ENCODE measurements around the gene FUT8.

The FUT8 gene

DNA sequence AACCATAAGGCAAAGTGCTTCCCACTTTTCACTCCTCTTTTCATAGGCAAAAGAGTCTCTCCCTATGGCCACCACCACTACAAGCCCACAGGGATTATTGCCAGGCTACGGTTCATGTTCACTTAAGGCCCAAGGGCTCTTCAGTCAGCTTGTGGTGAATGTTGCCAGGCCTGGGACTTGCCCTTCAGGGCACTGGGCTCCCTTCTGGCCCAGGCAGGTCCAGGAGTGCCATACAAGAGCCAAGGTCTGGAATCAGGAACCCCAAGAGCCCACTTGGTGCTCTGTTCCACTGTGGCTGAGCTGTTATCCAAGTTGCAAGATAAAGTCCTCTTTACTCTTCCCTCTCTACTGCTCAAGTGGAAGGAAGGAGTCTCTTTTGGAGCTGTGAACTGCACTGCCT is 307.6 kb downstream of the FUT8 start:
- DNase-seq, result no peak

DNA sequence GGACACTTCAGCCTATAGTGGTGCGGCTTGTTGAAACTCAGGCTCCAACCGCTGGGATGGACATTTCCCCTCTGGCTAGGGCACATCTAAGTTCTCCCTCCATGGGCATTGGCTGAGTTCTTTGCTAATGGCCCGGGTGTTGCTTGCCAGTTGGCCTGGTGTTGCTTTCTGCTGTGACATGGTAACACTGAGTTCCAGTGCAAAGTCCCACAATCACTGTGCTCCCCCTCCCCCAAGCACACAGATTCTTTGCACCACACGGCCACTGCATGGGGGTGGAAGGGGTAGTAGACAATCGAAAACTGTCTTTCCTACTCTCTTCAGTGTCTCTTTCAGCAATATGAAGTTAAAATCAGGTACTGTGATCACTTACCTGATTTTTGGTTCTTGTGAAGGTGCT is 308.2 kb downstream of the FUT8 start:
- no peak for DNase-seq

DNA sequence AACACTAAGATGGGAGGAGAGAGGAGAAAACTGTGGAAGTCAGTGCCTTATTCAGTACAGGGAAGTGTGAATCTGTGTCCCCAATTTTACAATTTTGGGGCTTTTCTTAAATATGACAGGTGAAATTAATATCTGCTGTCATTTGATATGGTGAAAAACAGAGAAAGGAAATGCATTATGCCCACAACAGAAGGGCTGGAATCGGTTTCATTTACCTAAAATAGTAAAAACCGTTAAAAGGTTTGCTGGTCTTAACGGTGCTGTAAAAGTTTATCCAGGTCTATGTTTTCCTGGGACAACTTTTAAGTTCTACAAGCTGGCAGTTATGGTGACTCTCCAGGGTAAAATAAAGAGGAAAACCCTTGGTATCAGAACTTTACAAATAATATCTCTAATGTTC is 310.8 kb downstream of the FUT8 start:
- no peak for DNase-seq

DNA sequence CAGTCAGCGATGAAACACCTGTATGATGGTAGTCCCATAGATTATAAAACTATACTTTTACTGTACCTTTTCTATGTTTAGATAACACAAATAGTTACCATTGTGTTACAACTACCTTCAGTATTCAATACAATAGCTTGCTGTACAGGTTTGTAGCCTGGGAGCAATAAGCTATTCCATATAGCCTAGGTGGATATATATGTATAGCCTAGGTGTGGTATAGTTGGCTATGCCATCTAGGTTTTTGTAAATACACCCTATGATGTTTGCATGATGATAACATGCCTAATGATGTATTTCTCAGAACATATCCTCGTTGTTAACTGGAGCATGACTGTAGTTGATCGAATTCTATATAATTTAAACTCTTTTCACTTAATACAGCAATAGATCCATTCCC is 316.1 kb downstream of the FUT8 start:
- no peak for DNase-seq

DNA sequence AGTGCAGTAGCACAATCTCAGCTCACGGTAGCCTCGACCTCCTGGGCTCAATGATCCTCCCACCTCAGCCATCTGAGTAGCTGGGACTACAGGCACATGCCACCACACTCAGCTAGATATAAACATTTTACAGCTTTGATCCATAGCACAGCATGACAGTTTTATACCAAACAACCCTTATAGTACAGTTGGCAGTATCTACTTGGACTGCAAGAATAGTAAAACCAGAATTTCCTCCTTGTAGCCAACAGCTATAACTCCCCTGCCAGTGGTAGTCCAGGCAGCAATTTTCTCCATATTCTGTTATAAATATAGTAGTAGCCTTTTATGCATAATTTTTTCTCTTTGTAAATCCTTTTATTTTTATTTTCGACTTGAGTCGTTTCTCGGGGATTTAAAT is 317.0 kb downstream of the FUT8 start:
- no peak for DNase-seq

DNA sequence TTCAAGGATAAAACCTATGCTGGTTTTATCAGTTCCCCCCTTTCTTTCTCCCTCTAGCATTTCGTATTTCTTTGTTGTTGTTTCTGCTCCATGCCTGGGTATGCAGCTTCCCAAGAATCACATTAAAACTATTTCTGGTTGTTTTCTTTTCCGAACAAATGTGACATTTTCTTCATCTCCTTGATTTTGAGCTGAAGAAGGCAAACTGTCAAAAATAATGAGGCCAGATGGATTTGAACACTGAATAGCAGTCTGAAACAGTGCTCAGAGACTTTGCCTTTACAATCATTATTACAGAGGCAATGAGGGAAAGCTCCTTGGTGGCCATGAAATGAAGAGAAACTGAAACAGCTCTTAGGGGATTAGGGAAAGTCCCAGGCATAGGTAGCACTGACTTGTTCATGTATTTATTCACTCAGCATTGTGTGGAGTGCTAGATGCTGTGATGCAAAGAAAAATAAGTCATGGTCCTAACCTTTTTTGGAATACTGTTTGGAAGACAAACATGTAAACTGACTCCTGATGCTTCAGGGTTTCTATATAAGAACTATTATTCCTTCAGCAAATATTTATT is 319.5 kb downstream of the FUT8 start:
- no peak for DNase-seq

DNA sequence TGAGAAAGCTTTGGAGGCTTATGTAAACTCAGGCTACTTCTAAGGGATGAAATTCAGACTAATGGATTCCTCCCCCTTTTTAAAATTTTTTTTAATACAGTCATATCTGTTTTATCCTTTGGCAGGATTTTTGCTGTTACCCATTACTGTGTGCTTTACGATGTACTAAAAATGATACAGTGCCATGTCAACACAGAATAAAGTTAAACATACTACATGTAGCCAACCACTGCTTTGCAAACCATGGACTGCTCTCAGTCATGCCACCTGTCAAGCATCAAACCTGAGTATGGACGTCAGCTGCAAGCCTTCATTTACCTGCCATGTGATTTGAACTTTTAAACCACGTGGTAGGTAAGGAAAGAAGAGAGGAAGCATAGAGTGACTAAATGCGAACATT is 325.8 kb downstream of the FUT8 start:
- DNase-seq, result no peak

DNA sequence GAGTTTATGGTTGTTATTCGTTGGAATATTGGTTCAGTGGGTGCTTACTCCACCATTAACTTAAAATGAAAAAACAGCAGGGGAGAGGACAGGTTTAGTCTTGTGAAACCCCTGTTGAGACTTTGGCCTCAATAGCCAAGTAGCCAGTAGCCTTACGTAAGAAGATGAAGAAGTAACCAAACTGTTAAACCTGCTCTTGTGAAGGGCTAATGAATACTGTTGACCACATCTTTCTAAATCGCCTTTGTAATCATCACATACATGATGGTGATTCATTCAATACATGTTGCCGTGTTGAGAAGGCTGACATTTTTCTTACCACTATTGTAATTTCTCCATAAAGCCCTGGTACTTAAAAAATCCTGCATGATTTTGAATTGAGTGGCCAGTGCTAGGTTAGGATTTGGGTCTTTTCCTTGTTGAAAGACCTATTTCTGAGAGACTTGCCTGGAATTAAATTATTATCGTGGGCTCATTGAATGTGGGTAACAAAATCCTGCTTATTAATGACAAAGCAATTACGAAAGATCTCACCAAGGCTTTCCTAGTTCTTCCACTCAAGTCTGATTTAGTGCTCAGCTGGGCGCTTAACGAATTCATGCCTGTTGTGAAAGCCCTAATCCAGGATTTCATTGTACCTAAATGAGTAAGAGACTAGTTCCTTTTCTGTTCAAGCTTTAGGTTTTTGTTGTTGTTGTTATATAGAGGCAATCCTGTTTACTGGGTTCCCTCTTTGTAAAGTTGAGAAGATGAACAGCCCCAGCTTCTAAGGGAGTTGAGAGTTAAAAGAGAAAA is 333.1 kb downstream of the FUT8 start:
- no peak for DNase-seq

DNA sequence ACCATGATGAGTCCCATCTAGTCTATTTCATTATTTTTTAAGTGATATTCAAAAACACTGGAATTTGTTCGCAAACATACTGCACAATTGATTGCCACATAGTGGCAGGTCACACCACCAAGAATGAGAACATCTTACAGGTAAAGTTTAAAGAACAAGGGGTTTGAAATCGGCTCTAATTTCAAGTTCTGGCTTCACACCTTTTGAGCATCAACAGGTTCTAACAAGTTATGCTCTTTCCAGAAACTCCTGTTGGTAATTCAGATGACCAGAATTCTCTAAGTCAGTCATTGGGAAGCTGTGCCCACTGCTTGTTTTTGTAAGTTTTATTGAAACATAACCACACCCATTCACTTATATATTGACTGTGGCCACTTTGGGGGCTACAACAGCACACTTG is 336.3 kb downstream of the FUT8 start:
- DNase-seq, result no peak

DNA sequence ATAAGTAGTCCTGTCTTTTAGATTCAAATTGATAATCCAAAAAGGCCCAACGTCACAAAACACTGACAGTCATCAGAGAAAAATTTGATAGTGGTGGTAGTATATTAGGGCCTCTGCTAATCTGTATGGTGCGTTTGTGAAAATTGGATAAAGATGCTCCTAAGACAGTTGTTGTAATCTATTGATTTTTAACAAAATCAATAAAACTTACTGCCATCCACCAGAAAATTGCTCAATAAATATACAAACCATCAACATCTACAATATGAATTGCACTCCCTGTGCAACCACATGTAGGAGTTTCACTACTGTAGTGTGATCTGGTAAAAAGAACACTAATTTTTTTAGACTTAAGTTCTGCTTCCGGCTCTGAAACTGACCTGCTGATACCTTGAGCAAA is 336.8 kb downstream of the FUT8 start:
- DNase-seq, result no peak

DNA sequence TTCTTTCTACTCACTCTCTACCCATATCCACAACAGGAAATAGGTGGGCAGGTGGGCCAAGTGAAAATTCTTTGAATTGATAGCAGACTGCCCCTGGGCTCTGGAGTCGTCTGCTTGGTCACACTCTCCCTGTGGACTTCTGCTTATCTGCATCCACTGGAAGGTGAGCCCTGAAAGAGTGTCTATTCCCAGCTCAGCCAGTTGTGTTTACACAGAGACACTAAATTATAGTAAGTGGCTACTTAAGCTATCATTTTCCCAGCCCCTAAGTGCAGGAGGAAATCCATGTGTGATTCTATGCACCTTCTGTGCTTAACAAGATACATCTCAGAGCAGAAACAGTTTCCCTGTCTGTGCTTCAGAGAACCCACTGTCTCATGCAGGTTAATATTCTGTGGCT is 338.4 kb downstream of the FUT8 start:
- DNase-seq, result peak; percentile 17

DNA sequence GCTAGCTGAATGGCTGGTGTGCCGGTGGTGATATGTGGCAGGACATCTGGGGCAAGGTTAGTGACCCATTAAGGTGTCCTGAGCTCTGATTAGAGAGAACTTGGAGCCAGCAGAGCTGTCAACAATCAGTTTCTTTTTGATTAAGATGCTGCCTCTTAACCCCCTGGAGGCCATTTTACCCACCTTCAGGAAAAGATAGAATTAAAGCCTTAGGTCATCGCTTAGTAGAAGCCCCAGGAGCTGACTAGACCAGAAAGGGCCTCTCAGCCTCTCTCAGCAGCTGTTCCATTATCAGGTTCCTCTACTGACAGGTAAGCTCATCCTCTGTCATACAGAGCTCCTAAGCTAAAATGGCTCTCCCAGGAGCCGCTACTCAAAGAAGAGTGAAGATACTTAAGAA is 339.0 kb downstream of the FUT8 start:
- no peak for DNase-seq

DNA sequence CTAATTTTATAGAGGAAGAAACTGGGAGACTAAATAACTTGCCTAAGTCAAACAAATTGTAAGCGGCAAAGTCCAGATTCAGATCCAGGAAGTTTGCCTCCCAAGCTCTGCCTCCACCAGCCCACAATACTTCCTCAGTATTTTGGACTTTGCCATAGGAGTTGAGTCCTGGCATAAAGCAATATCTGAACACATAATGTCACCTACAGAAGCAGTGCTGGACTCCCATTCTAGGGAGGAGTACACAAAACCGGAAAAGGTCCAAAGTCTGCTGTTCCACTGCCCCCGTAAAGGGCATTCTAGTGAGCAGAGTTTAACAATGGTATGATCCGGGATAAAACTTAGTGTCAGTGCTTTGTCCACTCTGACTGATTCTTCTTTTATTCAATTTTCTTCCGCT is 340.5 kb downstream of the FUT8 start:
- no peak for DNase-seq

DNA sequence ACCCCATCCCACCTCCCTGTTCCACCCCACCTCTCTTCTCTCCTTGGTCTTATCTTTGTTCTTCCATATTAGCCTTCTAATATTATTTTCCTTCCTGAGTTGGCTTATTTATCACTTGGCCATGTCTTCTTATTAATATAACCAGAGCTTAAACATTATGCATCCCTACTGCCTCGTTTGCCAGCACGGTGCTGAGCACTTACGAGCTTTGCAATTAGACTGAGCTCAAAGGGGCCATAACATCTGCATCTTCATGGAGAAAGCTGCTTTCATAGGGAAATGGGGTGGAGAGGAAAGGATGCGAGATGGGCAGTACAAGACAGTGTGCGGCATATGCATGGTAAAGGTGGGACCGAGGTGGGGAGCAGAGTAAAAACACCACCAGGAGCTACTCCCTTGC is 342.8 kb downstream of the FUT8 start:
- DNase-seq, result no peak

DNA sequence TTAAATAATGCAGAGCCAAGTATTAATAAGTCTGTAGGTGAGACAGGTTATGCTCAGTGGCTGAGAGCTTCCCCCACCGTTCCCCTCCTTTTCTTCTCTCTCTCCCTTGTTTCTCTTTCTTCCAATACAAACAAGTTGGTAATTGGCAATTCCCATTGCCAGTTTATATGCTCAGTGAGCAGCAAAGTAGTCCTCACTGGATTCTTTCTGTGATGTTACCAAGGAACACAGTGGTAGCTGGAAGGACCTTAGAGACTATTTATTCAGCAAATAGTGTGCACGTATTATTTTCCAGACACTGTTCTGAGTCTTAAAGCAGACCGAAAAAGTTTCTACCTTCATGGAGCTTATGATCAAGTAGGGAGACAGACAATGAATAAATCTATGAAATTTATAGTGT is 344.4 kb downstream of the FUT8 start:
- DNase-seq, result no peak

DNA sequence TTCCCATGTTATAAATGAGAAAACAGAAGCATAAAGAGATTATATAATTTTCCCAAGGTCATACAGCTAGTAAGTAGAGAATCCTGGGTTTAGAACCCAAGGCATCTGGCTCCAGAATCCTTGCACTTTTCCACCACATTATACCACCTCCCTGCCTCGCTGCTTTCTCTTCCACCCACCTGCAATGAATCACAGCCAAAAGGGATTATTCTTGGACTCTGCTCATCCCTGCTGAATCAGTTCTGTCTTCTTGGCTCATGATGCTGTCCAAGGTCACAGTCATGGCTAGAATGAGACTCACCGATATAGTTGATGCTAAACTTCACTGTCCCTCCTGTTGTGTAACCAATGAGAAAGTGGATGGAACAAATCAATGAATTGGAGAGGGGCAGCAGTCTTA is 356.6 kb downstream of the FUT8 start:
- no peak for DNase-seq

DNA sequence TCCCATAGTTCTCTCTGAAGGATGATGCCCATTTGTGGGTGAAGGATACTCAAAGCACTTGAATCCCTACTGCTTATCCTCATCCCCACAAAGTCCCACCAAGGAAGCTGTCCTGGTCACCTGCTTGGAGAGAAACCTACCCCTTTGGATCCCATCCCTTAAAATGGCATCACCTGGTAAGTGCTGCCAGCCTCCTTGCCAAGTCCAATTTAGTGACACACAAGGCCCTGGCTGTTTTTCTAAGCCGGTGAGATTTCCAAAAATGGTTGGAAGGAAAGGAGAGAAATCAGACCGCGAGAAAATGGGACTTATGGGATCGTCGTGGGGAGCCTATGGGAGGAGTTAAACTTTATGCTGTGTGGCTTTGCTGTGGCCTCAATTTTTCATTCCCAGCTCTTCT is 358.2 kb downstream of the FUT8 start:
- DNase-seq, result no peak

DNA sequence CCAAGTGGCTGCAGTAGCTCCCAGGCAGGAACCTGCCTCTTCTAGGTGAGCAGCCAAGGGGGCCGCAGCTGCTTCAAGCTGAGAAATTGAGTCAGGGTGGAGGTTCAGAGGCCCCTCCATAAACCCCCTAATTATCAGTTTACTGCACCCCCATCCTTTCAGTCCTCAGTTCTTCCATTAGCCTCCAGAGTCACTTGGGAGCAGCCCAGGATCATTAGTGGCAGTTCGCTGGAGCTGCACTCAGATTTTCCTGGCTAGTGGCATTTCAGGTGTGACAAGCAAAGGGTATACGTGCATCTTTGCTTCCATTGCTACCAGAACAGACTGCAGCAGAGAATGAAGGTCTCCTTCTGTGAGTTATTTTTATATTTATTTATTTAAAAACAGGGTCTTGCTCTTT is 358.7 kb downstream of the FUT8 start:
- DNase-seq, result no peak

DNA sequence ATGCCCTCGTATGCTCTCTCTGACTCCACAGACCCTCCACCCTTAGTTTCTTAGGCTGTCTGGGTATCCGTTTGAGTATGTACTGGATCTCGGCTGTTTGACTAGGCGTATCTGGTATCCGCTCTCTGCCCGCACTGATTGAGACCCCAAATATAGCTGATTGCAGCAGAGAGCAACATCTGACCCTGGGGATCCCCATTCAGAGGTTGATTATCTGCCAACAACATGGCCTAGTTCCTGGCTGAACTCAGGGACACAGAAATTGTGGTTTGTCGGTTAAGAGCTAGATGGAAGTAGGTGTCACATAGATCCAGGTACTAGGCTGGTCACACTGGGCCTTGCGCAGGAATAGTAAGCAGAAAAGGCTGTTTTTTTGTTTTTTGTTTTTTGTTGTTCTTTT is 359.9 kb downstream of the FUT8 start:
- DNase-seq, result no peak

DNA sequence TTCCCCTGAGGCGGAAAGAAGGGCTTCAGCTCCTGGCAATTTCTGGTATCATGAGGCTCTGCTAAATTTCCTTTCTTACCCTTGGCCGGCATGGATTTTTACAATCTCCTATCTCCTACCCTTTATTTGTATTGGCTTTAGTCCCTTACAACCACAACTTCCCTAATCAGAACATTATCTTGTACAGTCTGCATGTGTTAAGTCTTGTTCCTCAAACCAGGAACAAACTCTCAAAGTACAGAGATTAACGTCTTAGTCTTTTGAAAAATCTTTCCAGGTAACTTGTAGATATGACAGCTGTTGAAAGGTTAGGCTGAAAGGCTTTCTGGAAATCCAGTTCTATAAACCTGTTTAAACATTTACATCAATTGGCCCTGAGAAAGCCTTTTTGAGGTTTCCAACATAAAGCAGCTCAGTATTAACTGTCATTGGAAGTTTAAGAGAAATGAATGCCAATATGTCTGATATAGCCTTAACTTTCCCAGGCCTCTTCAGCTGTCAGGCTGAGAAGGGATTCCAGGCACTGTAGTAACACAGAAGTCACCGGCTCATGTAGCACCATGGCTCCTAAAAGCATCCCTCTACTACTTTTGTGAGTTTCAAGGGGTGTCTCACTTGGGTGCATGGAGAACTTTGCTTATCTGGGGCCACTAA is 360.5 kb downstream of the FUT8 start:
- DNase-seq, result no peak

DNA sequence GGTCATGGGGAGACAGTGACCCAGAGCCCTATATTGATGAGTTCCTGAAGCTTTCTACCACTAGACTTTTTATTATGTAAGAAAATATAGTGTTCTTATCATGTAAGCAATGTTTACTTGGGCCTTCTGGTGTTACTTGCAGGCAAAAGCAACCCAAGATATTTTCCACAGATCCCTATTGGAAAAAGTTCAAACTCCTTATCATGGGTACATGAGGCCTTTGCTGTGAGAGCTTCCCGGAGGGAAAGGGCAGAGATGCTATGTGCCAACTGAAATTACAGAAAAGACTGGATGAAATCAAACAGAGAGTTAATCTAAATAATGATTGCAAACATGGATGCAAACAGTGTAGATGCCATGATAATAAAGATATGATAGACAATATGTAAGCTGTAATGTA is 361.5 kb downstream of the FUT8 start:
- no peak for DNase-seq

DNA sequence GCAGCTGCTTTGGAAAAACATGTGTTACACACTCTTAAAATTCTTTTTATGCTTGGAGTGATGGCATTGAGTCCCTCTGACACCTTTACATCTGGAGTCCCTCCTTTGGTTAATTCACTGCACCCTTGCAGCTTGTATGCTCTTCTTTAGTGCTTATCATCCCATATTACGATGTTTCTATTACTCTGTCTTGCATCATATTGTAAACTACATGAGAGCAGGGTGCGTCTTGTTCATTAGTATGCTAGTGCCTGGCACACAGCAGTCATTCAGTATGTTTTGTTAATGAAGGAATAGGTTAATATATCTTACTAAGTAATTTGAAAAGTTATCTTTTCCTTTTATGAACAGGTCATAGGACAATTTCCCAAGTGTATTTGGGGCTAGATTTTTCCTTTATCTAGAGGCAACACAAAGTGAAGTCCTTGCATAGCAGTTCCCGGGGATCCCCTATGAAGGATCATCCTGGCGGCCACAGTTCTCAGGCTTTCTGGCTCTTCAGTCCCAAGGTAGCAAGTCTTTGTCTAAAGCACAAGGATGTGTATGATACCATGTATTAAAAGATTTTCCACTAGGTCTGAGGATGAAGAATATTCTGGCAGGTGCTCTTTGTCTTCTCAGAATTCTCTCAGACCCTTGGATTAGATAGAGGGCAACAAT is 363.8 kb downstream of the FUT8 start:
- no peak for DNase-seq

DNA sequence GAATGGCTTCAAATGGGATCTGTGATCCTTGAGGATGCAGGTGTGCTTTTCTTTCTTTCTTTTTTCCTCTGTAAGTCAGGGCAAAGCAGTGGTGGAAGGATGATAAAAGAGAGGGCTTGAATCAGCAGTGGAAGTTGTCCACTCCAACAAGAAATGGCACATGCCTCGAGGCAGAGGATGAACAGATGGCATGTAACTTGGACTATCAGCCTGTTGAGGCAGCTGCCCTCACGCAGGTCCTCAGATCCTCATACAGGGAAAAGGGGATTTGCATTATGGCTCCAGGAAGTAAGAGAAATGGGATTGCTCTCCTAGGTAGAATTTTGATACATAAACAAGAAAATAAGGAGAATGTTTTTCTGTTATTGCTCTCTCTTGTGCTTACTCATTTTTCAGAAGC is 368.0 kb downstream of the FUT8 start:
- peak; percentile 25 for DNase-seq

DNA sequence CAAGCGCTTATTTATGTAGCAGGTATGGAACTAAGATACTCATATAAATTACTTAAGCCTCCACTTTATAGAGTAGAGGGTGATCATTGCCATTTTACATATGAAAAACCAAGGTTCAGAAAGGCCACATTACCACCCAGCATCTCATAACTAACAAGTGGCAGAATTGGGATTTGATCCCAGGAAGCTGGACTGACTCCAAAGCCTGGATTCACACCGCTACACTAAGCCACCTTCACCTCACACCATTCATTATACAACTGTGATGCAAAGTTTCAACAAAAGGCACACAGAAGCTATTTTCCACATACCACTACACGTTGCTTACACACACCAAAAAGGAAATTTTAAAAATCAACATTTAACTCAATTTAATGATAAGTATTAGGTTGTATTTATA is 370.6 kb downstream of the FUT8 start:
- DNase-seq, result no peak
